OCI-LY3 (cell line): ENCODE results near the gene INTS4.

Experiments
- CTCF ChIP-seq: fragments of 200-600, 300-600 bp; sonication (generic); IDR thresholded peaks from 2 replicates; pipeline ENCODE4 v1.5.1; 2014; ENCODE audit warnings: antibody characterized with exemption, low read length, low read depth
- EZH2phosphoT487 ChIP-seq: fragments of 200-600 bp; shearing (Covaris generic); IDR thresholded peaks from 2 replicates; pipeline ENCODE4 v1.6.1; 2018; ENCODE audit warnings: antibody characterized with exemption, mixed run types, low read depth

- TF ChIP-seq CTCF (no peak), EZH2phosphoT487 (no peak)
These were observed 110.7 kb downstream of the INTS4 start for GRCh38 chr11:77883775-77884174.
